NCI-H524 treated with DMSO at 0.1 percent for 48 hours (cell line): Measurements from ENCODE around the gene CEP85L.
"Not testable (repeated sequence)": the region's sequence is repeated elsewhere in the genome, so short reads cannot be mapped to it uniquely, and the experiment has no call there.

Experiments used
- DNase-seq: peaks from one replicate; lab custom pipeline; 2025; lab: John Stamatoyannopoulos, UW

The CEP85L gene

DNA sequence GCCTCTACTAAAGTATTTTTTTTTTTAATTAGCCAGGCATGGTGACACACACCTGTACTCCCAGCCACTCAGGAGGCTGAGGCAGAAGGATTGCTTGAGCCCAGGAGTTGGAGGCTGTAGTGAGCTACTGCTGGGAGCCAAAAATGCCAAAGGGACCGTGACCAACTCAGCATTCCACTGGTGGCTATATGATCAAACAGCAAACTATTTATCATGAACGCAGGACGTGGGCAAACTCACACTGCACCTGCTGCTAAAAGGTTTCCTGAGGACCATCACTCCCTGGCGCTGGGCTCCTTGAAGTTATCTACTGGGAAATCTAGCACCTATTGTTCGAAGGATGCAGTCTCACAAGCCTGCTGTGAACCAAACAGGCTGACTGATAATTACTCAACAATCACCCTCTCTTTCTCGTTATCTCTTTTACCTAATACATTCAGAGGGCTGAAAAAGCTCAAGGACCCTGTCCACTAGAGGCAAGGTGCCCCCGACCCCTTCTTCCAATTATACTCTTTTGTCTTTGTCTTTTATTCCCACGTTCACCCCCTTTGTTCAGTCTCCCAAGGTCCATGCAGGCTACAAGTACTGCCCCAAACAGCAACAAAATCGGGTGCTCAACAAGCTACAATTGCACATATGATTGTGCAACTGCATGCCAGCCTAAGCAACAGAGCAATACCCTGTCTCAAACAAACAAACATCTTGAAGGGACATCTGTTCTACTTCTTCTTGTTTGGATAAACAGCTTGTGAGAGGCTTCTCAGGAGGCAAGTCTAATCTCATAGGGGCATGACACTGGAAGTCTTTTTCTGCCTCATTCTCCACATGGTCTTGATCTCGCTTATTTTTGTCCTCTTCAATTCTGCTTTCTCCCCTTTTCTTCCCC lies 151.0 kb downstream of the CEP85L start:
- DNase-seq: no peak

DNA sequence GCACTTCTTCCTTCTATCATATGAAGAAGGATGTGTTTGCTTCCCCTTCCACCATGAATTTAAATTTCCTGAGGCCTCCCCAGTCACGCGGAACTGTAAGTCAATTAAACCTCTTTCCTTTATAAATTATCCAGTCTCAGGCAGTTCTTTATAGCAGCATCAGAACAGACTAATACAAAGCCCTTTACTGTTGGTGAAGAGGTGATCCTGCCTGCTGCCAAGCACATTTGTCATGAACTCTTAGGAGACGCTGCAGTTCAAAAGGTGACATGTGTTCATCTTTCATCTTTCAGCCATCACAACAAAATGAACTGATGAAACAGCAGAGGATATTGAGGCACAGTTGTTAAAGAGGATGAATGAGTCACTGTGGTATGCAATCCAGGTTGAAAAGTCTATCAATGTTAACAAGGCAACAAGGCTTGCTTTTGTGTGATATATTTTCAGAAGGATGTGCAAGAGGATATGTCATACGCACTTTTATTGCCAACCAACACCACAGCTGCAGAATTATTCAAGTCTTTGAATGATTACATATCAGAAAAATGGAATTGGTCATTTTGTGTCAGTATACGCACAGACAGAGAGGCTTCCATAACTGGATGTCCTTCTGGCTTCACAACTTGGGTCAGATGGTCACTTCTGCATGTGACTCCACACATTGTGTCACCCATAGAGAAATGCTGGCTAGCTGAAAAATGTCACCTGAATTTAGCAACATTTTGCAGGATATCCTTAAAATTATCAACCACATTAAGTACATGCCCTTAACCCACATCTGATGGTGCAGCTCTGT lies 155.7 kb downstream of the CEP85L start:
- no peak for DNase-seq

DNA sequence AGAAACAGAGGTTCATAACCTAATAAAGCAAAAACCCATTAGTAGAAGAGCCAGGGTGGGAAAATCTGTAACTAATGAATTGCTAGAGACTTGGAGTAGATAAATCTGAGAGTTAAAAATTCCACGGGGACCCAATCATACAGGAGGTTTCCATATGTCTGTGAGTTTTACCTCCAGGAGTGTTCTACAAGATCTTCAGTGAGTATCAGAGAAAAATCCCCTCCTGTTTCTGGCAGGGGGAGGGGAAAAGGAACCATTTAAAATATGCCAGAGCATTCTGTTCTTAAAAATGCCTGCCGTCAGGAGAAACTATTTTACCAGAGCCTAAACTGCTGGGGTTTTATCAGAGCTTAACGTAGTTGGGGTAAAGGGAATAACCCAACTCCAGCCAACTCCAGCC lies 157.3 kb downstream of the CEP85L start:
- no peak for DNase-seq

- DNase-seq: no peak
These were observed 161.4 kb downstream of the CEP85L start for GRCh38 chr6:118489990-118490389.

DNA sequence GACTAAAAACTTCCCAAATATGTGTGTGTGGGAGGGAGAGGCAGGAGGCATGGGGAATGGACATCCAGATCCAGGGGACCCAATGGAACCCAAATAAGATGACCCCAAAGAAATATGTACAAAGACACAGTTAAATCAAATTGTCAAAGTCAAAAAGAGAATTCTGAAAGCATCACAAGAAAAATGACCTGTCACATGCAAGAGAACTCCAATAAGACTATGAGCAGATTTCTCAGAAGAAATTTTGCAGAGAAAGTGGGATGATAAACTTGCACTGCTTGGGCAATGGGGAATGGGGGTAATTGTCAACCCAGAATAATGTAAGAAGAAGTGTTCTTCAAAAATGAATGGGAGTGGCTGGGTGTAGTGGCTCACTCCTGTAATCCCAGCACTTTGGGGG lies 162.8 kb downstream of the CEP85L start:
- DNase-seq: no peak

GRCh38 chr6:118485601-118486550 lies 165.5 kb downstream of the CEP85L start:
- no peak for DNase-seq

DNA sequence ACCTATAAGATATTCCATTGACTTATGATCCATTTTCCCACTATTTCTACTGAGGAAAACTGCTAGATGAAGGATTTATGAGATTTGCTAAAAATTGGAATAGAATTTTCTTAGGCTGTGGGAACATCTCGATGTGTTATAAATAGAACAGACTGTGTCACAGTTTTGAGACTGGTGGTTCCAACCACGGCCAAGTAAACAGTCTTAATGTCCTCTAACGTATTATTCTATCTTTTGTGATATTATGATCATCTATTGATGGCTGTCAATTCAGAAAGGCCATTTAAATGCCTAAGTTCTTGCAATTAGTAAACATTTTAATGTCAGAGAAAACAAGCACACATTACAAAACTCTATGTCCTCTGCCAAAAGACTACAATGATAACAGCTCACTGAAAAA lies 174.8 kb downstream of the CEP85L start:
- no peak for DNase-seq

GRCh38 chr6:118473266-118473665 lies 178.1 kb downstream of the CEP85L start:
- no peak for DNase-seq

DNA sequence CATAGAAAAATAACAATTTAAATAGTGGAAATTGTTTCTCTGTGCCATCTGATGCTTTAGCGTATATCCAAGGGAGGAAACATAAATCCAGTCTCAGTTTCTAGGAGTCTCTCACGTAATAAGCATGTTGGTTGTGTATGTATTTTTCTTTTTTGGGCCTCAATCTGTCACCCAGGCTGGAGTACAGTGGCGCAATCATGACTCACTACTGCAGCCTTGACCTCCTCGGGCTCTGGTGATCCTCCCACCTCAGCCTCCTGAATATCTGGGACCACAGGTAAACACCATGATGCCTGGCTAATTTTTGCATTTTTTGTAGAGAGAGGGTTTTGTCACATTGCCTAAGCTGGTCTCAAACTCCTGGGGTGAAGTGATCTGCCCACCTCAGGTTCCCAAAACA lies 181.9 kb downstream of the CEP85L start:
- no peak for DNase-seq

- DNase-seq: no peak
These were observed 182.5 kb downstream of the CEP85L start for GRCh38 chr6:118468682-118469465.

DNA sequence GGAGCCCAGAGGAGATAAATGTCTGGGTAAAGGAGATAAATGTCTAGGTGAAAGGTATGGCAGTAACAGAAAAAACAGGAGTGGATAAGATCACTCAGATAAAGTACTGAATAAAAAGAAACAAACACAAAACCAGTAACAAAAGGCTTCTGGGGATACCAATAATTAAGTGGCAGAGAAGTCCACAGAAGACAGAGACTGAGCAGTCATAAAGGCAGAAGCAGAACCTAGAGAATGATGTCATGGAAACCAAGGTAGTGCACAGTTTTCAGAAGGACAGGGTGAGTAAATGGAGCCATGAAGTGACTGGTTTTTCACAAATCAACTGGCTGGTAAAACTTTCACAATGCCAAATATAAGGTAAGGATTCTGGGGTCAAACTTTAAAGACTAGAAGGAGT lies 184.2 kb downstream of the CEP85L start:
- no peak for DNase-seq

DNA sequence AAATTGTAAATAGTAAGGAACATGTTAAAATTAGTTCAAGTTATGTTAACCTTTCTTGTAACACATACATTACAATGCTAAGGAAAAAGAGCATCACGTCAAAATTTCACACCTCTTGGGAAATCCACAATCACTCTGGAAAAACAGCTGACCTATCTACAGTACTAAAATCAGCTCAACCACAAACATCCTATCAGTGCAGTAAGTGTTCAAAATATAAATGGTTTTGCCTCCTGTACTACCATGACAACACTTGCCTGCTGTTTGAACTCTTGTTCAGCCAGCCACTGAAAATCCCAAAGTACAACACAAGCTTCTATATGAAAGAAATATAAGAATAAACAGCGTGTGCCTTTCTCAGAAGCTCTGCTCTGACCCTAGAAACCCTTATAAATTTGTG lies 186.8 kb downstream of the CEP85L start:
- DNase-seq: no peak

DNA sequence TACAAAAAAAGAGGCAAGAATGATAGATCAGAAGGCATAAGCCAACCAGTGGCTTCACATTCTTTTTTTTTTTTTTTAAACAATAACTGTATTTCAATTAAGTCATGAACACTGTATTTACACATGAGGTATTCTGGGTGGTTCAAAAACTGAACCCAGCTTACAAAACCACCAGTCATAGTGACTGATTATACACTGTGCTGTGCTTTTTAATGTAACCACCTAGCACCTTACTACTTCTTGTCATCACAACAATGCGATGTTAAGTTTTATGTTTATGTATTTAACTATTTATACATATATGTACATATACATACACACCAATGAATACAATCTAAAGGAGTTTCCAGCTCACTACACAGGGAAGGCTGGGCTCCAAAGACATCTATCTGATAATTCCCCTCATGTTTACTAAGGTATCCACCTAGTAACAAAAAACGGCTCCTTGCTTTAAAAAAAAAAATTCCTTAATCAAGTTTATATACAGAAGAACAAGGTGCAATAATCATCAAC lies 190.4 kb downstream of the CEP85L start:
- DNase-seq: no peak

DNA sequence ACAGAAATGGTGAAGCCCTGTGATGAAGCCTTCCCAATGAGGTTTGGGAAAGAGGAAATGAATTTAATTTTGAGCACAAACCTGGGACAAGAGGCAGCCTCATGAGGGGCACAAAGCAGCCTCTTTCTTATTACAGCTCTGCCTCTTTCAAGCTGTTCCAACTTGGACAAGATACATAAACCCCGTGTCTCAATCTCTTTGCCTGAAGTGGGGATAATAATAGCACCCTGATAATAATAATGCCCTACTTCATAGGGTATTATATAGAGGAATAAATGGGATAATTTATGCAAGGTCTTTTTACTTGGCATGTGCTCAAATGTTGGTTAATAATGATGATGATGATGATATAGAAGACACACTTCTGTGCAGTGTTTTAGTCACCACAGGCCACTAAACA lies 194.4 kb downstream of the CEP85L start:
- DNase-seq: no peak

GRCh38 chr6:118451839-118452238 lies 199.6 kb downstream of the CEP85L start:
- DNase-seq: no peak

- no peak for DNase-seq
These were observed 206.6 kb downstream of the CEP85L start for GRCh38 chr6:118444796-118445195.

DNA sequence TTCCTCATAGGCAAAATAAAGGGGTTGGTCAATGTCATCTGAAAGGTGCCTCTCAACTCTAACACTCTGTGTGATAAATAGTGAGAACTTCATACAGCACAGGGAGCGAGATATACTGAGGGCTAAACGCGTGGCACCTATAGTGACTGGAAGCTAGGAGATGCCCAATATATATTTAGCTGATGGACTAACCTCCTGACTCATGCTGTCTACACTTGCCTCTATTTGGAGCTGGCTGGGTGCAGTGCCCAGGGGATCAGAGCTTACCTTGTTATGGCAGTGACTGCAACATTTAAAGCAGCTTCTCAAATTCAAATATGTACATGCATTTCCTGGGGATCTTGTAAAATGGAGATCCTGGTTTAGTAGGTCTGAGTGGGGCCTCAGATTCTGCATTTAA lies 214.9 kb downstream of the CEP85L start:
- DNase-seq: no peak

GRCh38 chr6:118434147-118434546 lies 217.2 kb downstream of the CEP85L start:
- DNase-seq: not testable (repeated sequence)

DNA sequence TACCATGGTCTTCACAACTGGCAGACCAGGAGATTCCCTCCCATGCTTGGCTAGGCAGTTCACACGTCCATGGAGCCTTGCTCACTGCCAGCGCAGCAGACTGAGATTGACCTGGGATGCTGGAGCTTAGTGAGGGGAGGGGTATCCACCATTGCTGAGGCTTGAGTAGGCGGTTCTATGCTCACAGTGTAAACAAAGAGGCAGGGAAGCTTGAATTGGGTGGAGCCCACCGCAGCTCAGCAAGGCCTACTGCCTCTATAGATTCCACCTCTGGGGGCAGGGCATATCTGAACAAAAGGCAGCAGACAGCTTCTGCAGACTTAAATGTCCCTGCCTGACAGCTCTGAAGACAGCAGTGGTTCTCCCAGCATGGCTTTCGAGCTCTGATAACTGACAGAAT lies 230.1 kb downstream of the CEP85L start:
- DNase-seq: not testable (repeated sequence)

DNA sequence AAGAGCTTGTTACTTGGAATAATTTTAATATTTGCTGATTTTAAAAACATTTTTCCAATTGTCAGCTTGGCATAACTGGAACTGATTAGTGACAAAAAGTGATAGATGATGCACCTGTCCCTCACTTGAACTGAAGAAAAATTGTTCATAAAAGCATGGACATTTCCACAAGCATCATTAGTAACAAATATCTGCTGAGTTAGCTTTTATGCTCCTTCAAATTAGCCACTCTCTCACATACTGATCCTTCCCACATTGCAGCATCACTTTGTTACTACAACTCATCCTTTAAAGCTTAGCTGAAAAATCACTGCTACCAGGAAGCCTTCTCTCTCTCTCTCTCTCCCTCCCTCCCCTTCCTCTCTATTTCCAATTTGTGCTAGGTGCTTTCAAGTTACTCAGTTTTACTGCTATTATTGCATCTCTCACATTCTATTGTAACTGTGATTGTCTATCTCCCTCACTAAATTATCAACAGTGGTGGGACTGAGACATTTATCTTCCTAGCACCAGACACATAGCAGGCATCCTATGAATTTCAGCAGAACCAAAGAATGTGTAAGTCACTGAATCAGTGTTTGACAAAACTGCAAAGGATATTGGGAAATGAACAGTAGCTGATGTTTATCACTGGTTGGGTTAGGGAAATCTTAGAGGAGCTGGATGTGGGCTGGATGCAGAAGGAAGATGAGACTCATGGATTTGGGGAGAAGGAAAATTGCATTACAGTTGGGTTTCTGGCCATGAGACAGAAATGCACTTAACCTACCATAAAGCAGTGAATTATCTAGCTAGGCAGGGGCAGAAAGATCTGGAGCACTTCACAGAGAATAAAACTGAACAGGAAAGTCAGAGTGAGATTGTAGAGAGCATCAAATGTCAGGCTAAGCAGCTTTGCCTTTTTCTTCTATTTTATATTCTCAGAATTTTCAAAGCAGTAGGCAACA lies 231.7 kb downstream of the CEP85L start:
- no peak for DNase-seq
